CD4-positive, alpha-beta T cell treated with Interleukin-4 for 1 hour (primary cell): ENCODE results near the gene R3HDM2.
"Not testable (repeated sequence)": the region's sequence is repeated elsewhere in the genome, so short reads cannot be mapped to it uniquely, and the experiment has no call there.

Source experiments
- DNase-seq, 2 donors: peaks; one replicate each; pipeline ENCODE4 v3.0.0-alpha.2; 2020 to 2022

The R3HDM2 gene

GRCh38 chr12:57370696-57371095 is 60.1 kb downstream of the R3HDM2 start:
- DNase-seq: no peak

GRCh38 chr12:57370072-57370471 is 60.8 kb downstream of the R3HDM2 start:
- no peak for DNase-seq

GRCh38 chr12:57369202-57369601 is 61.6 kb downstream of the R3HDM2 start:
- no peak for DNase-seq

- DNase-seq: no peak
Observed at GRCh38 chr12:57368349-57369095, 62.3 kb downstream of the R3HDM2 start.

GRCh38 chr12:57367121-57367520 is 63.7 kb downstream of the R3HDM2 start:
- no peak for DNase-seq

- DNase-seq: no peak
Observed at GRCh38 chr12:57366315-57366714, 64.5 kb downstream of the R3HDM2 start.

- DNase-seq: not testable (repeated sequence)
Observed at GRCh38 chr12:57364156-57364555, 66.7 kb downstream of the R3HDM2 start.

- no peak for DNase-seq
Observed at GRCh38 chr12:57360468-57360867, 70.4 kb downstream of the R3HDM2 start.

GRCh38 chr12:57358646-57359045 is 72.2 kb downstream of the R3HDM2 start:
- no peak for DNase-seq

GRCh38 chr12:57355734-57356133 is 75.1 kb downstream of the R3HDM2 start:
- no peak for DNase-seq

- no peak for DNase-seq
Observed at GRCh38 chr12:57352166-57352565, 78.7 kb downstream of the R3HDM2 start.

- DNase-seq: no peak
Observed at GRCh38 chr12:57347284-57347683, 83.6 kb downstream of the R3HDM2 start.

- no peak for DNase-seq
Observed at GRCh38 chr12:57343703-57344378, 87.0 kb downstream of the R3HDM2 start.

GRCh38 chr12:57342207-57342691 is 88.6 kb downstream of the R3HDM2 start:
- DNase-seq: no peak

GRCh38 chr12:57341275-57341990 is 89.4 kb downstream of the R3HDM2 start:
- no peak for DNase-seq

GRCh38 chr12:57340104-57340503 is 90.7 kb downstream of the R3HDM2 start:
- peak; percentile 4 to 54 for DNase-seq

GRCh38 chr12:57336299-57336698 is 94.5 kb downstream of the R3HDM2 start:
- not testable (repeated sequence) for DNase-seq

GRCh38 chr12:57334219-57334618 is 96.6 kb downstream of the R3HDM2 start:
- no peak for DNase-seq

- DNase-seq: no peak
Observed at GRCh38 chr12:57332646-57333312, 98.1 kb downstream of the R3HDM2 start.

- no peak for DNase-seq
Observed at GRCh38 chr12:57330992-57331391, 99.9 kb downstream of the R3HDM2 start.

- DNase-seq: no peak
Observed at GRCh38 chr12:57329219-57329618, 101.6 kb downstream of the R3HDM2 start.

- DNase-seq: no peak
Observed at GRCh38 chr12:57325395-57325794, 105.4 kb downstream of the R3HDM2 start.

- no peak for DNase-seq
Observed at GRCh38 chr12:57323416-57323815, 107.4 kb downstream of the R3HDM2 start.
